NCI-H460 (cell line): ENCODE measurements around the gene DNAI4. TPM values are rescaled to one million over a fixed set of nuclear protein-coding genes. Genes with fewer than 3 reads are reported as not detected.
"Not testable (repeated sequence)": the region's sequence is repeated elsewhere in the genome, so short reads cannot be mapped to it uniquely, and the experiment has no call there.

ENCODE experiments used
- DNase-seq: peaks from one replicate; pipeline ENCODE4 v3.0.0-alpha.2; 2016; ENCODE audit warnings: low read depth; ENCODE audit errors: extremely low read depth
- total RNA-seq: library from RNA; depleted of rRNA; stranded (reverse); fragments of >200 nt; shearing (Covaris generic); gene quantifications from 2 replicates; pipeline ENCODE4 v1.2.3, GENCODE V29; 2014

Gene DNAI4
- total RNA-seq, 1 experiment from 2014 or later, result 2.9 TPM

DNA sequence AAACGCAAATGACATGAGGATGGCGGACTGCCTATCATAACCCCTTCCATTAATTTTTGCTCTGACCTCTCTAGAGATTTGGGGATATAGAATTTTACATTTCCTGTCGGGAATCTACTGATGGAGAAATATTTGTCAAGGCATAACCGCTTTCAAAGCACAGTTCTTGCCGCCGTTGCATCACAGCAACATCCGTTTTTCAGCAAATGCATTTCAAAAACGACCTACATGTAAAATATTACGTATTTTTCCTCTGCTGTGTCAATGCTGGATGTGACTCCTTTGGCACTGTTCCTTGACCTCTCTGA, 5.0 kb upstream of the DNAI4 start:
- DNase-seq, result no peak

GRCh38 chr1:66929146-66929688, 4.6 kb upstream of the DNAI4 start:
- no peak for DNase-seq

GRCh38 chr1:66927528-66927927, 2.9 kb upstream of the DNAI4 start:
- no peak for DNase-seq

- no peak for DNase-seq
Observed at GRCh38 chr1:66925944-66926343, 1.3 kb upstream of the DNAI4 start.

GRCh38 chr1:66925558-66925910, 878 bp upstream of the DNAI4 start:
- no peak for DNase-seq

GRCh38 chr1:66920543-66920942, 4.1 kb downstream of the DNAI4 start:
- no peak for DNase-seq

DNA sequence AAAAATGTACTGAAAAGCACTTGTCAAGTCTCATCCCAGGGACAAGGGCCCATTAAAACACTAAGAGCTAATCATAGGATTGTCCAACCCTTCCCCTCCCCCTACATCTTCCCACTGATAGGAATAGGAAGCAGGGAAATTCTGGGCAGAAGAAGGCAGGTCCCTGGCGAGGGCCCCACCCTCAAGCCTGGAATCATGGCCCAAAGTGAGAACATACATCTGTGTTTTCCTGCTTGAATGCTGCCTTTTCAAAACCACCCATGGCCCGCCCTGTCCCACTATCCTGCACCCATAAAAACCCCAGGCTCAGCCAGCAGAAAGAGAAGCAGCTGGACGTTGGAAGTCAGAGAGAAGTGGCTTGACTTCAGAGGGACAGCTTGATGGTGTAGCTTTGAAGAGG, 4.8 kb downstream of the DNAI4 start:
- no peak for DNase-seq

DNA sequence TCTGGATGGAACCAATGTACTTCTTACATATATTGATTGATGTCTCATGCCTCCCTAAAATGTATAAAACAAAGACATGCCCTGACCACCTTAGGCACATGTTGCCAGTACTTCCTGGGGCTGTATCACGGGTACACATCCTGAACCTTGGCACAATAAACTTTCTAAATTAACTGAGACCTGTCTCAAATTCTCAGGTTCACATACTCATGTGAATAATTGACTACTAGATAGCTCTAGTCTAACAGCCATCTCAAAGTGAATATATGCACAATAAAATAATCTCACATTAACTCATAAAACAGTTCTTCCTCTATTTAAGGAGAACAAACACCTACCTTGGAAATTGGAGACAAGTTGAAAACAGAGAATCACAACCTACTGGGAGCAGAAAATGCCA, 5.6 kb downstream of the DNAI4 start:
- no peak for DNase-seq

DNA sequence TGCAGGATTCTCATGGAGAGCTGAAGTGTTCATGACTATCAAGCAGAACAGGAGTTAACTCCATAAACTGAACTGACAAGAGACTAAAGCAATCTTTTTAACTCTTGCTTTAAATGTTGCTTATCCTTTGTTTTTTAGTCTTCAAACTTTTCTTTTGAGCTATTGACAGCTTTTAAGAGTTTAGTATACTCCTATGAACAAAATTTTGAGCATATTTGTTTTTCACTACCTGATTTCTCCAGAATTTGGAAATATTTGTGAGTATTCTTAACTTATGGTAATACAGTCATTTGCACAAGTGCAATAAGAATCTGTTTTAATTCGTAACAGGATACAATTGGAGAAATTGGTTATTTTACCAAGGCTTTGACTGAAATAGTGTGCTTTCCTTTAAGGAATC, 7.2 kb downstream of the DNAI4 start:
- DNase-seq, result no peak

DNA sequence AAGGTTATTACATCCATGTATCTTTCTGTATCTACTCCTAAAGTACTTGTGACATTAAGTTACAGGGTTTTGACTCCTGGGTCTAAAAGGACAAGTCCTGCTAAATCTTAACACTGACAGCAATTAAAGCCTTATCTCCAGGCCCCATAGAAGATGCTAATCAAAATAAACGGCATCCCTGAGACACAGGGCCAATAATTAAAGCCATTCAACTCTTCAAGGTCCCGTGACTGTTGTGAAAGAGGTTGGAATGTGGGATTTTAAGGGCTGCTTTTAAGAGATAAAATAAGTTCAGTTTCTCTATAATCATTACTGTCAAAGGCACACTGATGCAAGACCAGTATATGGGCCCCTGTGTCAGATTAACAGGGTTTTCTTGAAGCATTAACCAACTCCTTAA, 8.3 kb downstream of the DNAI4 start:
- no peak for DNase-seq

GRCh38 chr1:66915203-66915602, 9.5 kb downstream of the DNAI4 start:
- not testable (repeated sequence) for DNase-seq

DNA sequence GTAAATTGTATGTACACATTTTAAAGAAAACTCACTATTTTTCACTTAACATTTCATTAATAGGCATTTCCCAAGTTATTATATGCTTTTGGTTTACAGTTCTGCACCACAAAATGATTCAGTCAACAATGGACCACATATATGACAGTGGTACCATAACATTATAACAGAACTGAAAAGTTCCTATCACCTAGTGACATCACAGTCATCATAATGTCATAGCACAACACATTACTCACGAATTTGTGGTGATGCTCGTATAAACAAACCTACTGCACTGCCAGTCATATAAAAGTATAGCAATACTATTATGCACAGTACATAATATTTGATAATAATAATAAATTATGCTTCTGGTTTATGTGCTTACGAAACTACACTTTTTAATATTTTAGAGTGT, 30.9 kb downstream of the DNAI4 start:
- DNase-seq, result no peak

GRCh38 chr1:66890621-66891020, 34.0 kb downstream of the DNAI4 start:
- no peak for DNase-seq

DNA sequence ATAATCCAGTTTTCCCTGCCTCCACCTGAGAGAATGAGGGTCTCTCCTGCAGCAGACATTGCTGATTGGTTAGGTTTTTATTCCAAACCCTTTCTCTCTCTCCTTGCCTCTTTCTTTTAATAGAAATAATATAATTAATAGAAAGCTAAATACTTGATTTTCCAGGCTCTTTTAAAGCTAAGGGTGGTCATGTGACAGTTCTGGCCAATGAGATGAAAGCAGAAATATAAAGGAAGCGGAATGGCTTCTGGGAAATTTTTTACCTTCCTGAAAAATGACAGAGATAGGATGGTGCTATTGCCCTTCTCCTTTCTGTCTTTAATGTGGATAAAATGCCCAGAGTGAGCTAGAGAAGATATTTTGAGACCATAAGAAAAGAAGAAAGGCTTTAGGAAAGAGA, 35.6 kb downstream of the DNAI4 start:
- DNase-seq, result no peak

GRCh38 chr1:66876664-66877063, 48.0 kb downstream of the DNAI4 start:
- no peak for DNase-seq

GRCh38 chr1:66873111-66873510, 51.5 kb downstream of the DNAI4 start:
- DNase-seq, result no peak

DNA sequence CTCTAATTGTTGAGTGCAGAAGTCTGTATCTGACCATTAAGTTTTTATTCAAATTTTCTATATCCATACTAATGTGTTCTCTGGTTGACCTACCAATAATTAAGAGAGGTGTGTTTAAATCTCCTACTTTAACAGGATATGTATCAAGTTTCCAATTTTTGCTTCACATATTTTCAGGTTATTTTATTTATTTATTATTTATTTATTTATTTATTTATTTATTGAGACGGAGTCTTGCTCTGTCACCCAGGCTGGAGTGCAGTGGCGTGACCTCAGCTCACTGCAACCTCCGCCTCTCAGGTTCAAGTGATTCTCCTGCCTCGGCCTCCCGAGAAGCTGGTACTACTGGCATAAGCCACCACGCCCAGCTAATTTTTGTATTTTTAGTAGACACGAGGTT, 52.6 kb downstream of the DNAI4 start:
- not testable (repeated sequence) for DNase-seq

- DNase-seq, result no peak
Observed at GRCh38 chr1:66867501-66867900, 57.2 kb downstream of the DNAI4 start.

GRCh38 chr1:66860529-66860928, 64.1 kb downstream of the DNAI4 start:
- DNase-seq, result no peak

- no peak for DNase-seq
Observed at GRCh38 chr1:66853379-66853778, 71.3 kb downstream of the DNAI4 start.

GRCh38 chr1:66852870-66853269, 71.8 kb downstream of the DNAI4 start:
- no peak for DNase-seq

DNA sequence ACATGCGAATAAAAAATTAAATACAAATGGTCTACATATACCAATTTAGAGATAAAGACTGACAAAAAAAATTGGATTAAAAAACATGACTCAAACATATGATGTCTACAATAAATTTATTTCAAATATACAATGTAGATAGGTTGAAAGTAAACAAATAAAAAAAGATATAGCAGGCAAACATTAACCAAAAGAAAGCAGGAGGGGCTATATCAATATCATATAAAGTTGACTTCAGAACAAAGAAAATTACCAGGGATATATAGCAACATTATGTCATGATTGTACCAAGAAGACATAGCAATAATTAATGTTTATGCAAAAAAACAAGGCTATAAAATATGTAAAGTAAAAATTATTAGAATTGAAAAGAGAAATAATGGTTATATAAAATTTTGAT, 73.7 kb downstream of the DNAI4 start:
- no peak for DNase-seq

DNA sequence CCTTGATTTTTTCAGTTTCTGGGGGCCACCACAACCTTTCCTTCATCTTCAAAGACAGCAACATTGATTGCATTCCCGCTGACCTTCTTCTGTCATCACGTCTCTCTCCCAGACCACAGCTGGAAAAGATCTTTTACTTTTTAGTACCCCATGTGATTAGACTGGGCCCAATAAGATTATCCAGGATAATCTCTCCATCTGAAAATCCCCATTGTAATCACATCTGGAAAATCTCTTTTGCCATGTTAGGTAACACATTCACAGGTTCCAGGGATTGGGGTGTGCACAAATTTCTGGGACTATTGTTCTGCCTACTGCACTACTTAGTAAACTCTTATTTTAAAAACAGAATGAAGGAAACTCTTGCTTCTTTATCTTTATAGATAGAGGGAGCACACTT, 76.5 kb downstream of the DNAI4 start:
- no peak for DNase-seq

DNA sequence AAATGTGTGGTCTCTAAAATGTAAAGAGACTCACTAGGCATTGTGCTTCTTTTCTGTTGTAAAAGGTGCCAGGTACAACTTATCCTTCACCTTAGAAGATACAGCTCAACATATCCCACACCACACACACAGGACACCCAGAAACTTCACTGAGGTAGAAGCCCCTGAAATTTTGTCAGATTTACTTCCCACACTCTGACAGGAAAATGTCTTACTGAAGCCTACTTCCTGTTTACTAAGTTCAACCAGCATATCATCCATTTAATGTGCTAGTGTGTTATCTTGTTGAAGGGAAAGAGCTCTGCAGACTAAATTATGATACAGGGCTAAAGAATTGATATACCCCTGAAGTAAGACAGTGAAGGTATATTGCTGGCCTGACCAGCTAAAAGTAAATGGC, 83.7 kb downstream of the DNAI4 start:
- no peak for DNase-seq
